SK-N-SH treated with all-trans-retinoic acid at 6 μM for 48 hours (cell line): Measurements from ENCODE around the gene SLC35E4.

Experiments
- ATAC-seq: fragments of 200-7000 bp; cut with Tn5 transposase; 3 replicates; pipeline ENCODE4 v1.9.1; 2020; ENCODE audit warnings: mild to moderate bottlenecking, moderate library complexity
- BACH2 ChIP-seq: fragments of 250-450 bp; sonication (Bioruptor Pico); IDR thresholded peaks from 2 replicates; pipeline ENCODE4 v1.9.0; 2021; ENCODE audit warnings: mild to moderate bottlenecking, borderline replicate concordance
- CSDC2 ChIP-seq: fragments of 250-450 bp; sonication (Bioruptor Pico); IDR thresholded peaks from 2 replicates; pipeline ENCODE4 v1.5.0; 2020; ENCODE audit warnings: mild to moderate bottlenecking, moderate library complexity
- ESRRG ChIP-seq: fragments of 250-450 bp; sonication (Bioruptor Pico); IDR thresholded peaks from 2 replicates; pipeline ENCODE4 v1.6.1; 2021; ENCODE audit warnings: mild to moderate bottlenecking
- GLIS3 ChIP-seq: fragments of 250-450 bp; sonication (Bioruptor Pico); IDR thresholded peaks from 2 replicates; pipeline ENCODE4 v1.5.0; 2020; ENCODE audit warnings: mild to moderate bottlenecking, moderate library complexity
- ISL1 ChIP-seq: fragments of 250-450 bp; sonication (Bioruptor Pico); IDR thresholded peaks from 2 replicates; pipeline ENCODE4 v2.1.2; 2022; ENCODE audit warnings: mild to moderate bottlenecking, moderate library complexity
- OSR1 ChIP-seq: fragments of 250-450 bp; sonication (Bioruptor Pico); IDR thresholded peaks from 2 replicates; pipeline ENCODE4 v1.8.0; 2022; ENCODE audit warnings: moderate library complexity, mild to moderate bottlenecking, inconsistent platforms
- PPARA ChIP-seq: fragments of 250-450 bp; sonication (Bioruptor Pico); IDR thresholded peaks from 2 replicates; pipeline ENCODE4 v1.5.0; 2020; ENCODE audit warnings: mild to moderate bottlenecking, borderline replicate concordance
- RARB ChIP-seq: fragments of 250-450 bp; sonication (Bioruptor Pico); IDR thresholded peaks from 2 replicates; pipeline ENCODE4 v1.8.0; 2021; ENCODE audit warnings: mild to moderate bottlenecking, moderate library complexity
- SNAI2 ChIP-seq: fragments of 250-450 bp; sonication (Bioruptor Pico); IDR thresholded peaks from 2 replicates; pipeline ENCODE4 v1.5.0; 2020; ENCODE audit warnings: mild to moderate bottlenecking, moderate library complexity
- TCF4 ChIP-seq: fragments of 250-450 bp; sonication (Bioruptor Pico); IDR thresholded peaks from 2 replicates; pipeline ENCODE4 v1.8.0; 2021; ENCODE audit warnings: mild to moderate bottlenecking, moderate library complexity, borderline replicate concordance
- TOX ChIP-seq: fragments of 250-450 bp; sonication (Bioruptor Pico); IDR thresholded peaks from 2 replicates; pipeline ENCODE4 v1.8.0; 2021; ENCODE audit warnings: mild to moderate bottlenecking, moderate library complexity, borderline replicate concordance
- ZC3H10 ChIP-seq: fragments of 250-450 bp; sonication (Bioruptor Pico); IDR thresholded peaks from 2 replicates; pipeline ENCODE4 v1.5.1; 2021; ENCODE audit warnings: mild to moderate bottlenecking, moderate library complexity
- ZFP3 ChIP-seq: fragments of 250-450 bp; sonication (Bioruptor Pico); IDR thresholded peaks from 2 replicates; pipeline ENCODE4 v1.5.0; 2020; ENCODE audit warnings: mild to moderate bottlenecking, moderate library complexity
- ZNF565 ChIP-seq: fragments of 450-650 bp; formaldehyde crosslinking; conservative IDR thresholded peaks from 2 replicates; pipeline ENCODE4 v1.5.0; 2020; ENCODE audit warnings: low read depth, mild to moderate bottlenecking, moderate library complexity
- ZNF70 ChIP-seq: fragments of 450-650 bp; formaldehyde crosslinking; IDR thresholded peaks from 2 replicates; pipeline ENCODE4 v1.5.0; 2020; ENCODE audit warnings: mild to moderate bottlenecking, moderate library complexity
- TF ChIP-seq, protein P1 (sequence below): fragments of 250-450 bp; sonication (Bioruptor Pico); IDR thresholded peaks from 2 replicates; pipeline ENCODE4 v1.5.0; 2020; ENCODE audit warnings: mild to moderate bottlenecking, moderate library complexity
- TF ChIP-seq, protein P2 (sequence below): fragments of 250-450 bp; sonication (Bioruptor Pico); IDR thresholded peaks from 2 replicates; pipeline ENCODE4 v1.5.1; 2020; ENCODE audit warnings: low read depth, mild to moderate bottlenecking, moderate library complexity
- TF ChIP-seq, protein P3 (sequence below): fragments of 250-450 bp; sonication (Bioruptor Pico); IDR thresholded peaks from 2 replicates; pipeline ENCODE4 v1.5.1; 2021; ENCODE audit warnings: mild to moderate bottlenecking, moderate library complexity
- TF ChIP-seq, protein P4 (sequence below): fragments of 250-450 bp; sonication (Bioruptor Pico); IDR thresholded peaks from 2 replicates; pipeline ENCODE4 v1.8.0; 2021; ENCODE audit warnings: low read depth, mild to moderate bottlenecking, moderate library complexity, borderline replicate concordance
- TF ChIP-seq, protein P5 (sequence below): fragments of 250-450 bp; sonication (Bioruptor Pico); IDR thresholded peaks from 2 replicates; pipeline ENCODE4 v1.8.0; 2020; ENCODE audit warnings: mild to moderate bottlenecking, moderate library complexity, borderline replicate concordance

The SLC35E4 gene

DNA sequence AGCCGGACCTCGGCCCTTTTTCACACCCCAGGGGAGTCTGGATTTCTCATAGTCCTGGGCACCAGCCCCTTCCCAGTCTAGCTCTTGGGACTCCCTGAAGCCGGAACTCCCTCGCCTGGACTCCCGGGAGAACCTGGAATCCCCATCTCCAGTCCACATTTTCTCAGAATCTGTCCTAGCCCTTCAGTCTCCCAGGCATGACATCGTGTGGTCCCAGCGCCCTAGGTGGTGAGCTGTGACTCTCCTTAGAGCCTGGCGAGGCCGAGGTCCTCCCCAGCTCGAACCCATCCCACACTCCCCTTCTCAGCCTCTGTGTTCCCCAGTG, 32.8 kb downstream of the SLC35E4 start (continued):
- TF ChIP-seq, protein P1, sequence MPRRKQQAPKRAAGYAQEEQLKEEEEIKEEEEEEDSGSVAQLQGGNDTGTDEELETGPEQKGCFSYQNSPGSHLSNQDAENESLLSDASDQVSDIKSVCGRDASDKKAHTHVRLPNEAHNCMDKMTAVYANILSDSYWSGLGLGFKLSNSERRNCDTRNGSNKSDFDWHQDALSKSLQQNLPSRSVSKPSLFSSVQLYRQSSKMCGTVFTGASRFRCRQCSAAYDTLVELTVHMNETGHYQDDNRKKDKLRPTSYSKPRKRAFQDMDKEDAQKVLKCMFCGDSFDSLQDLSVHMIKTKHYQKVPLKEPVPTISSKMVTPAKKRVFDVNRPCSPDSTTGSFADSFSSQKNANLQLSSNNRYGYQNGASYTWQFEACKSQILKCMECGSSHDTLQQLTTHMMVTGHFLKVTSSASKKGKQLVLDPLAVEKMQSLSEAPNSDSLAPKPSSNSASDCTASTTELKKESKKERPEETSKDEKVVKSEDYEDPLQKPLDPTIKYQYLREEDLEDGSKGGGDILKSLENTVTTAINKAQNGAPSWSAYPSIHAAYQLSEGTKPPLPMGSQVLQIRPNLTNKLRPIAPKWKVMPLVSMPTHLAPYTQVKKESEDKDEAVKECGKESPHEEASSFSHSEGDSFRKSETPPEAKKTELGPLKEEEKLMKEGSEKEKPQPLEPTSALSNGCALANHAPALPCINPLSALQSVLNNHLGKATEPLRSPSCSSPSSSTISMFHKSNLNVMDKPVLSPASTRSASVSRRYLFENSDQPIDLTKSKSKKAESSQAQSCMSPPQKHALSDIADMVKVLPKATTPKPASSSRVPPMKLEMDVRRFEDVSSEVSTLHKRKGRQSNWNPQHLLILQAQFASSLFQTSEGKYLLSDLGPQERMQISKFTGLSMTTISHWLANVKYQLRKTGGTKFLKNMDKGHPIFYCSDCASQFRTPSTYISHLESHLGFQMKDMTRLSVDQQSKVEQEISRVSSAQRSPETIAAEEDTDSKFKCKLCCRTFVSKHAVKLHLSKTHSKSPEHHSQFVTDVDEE = no peak
- TF ChIP-seq ZNF565 (CRISPR knock-in tag) (no peak), PPARA (CRISPR knock-in tag) (no peak), RARB (CRISPR knock-in tag) (no peak)
- TF ChIP-seq, protein P2, sequence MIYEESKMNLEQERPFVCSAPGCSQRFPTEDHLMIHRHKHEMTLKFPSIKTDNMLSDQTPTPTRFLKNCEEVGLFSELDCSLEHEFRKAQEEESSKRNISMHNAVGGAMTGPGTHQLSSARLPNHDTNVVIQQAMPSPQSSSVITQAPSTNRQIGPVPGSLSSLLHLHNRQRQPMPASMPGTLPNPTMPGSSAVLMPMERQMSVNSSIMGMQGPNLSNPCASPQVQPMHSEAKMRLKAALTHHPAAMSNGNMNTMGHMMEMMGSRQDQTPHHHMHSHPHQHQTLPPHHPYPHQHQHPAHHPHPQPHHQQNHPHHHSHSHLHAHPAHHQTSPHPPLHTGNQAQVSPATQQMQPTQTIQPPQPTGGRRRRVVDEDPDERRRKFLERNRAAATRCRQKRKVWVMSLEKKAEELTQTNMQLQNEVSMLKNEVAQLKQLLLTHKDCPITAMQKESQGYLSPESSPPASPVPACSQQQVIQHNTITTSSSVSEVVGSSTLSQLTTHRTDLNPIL (CRISPR knock-in tag) = no peak
- TF ChIP-seq, all 23 proteins: peak for 0

DNA sequence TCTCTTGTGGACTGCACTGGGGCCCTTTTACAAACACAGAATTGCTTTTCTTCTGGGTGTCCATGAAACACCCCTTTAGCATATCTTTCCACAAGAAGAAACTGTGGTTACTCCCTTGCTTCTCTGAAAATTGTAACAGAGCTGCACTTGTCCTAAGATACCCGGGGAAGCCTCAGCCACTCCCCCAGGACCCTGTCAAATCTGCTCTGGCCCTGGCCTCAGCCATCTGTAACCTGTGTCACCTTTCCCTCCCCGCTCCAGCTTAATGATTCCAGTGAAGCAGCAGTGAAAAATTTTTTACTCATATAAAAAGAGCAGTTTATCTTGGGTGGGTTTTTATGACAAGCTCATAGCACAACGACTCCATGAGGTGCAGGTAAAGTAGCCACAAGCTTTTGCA, 35.5 kb downstream of the SLC35E4 start:
- no peak for ATAC-seq
- no peak for TF ChIP-seq ZC3H10 (CRISPR knock-in tag)
- TF ChIP-seq, protein P3, sequence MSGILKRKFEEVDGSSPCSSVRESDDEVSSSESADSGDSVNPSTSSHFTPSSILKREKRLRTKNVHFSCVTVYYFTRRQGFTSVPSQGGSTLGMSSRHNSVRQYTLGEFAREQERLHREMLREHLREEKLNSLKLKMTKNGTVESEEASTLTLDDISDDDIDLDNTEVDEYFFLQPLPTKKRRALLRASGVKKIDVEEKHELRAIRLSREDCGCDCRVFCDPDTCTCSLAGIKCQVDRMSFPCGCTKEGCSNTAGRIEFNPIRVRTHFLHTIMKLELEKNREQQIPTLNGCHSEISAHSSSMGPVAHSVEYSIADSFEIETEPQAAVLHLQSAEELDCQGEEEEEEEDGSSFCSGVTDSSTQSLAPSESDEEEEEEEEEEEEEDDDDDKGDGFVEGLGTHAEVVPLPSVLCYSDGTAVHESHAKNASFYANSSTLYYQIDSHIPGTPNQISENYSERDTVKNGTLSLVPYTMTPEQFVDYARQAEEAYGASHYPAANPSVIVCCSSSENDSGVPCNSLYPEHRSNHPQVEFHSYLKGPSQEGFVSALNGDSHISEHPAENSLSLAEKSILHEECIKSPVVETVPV (CRISPR knock-in tag) = no peak
- TF ChIP-seq, protein P4, sequence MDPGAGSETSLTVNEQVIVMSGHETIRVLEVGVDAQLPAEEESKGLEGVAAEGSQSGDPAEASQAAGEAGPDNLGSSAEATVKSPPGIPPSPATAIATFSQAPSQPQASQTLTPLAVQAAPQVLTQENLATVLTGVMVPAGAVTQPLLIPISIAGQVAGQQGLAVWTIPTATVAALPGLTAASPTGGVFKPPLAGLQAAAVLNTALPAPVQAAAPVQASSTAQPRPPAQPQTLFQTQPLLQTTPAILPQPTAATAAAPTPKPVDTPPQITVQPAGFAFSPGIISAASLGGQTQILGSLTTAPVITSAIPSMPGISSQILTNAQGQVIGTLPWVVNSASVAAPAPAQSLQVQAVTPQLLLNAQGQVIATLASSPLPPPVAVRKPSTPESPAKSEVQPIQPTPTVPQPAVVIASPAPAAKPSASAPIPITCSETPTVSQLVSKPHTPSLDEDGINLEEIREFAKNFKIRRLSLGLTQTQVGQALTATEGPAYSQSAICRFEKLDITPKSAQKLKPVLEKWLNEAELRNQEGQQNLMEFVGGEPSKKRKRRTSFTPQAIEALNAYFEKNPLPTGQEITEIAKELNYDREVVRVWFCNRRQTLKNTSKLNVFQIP (CRISPR knock-in tag) = no peak
- TF ChIP-seq, protein P2 (CRISPR knock-in tag) = no peak
- TF ChIP-seq BACH2 (CRISPR knock-in tag) = no peak
- no peak for TF ChIP-seq ESRRG (CRISPR knock-in tag)
- no peak for TF ChIP-seq OSR1 (CRISPR knock-in tag)
- TF ChIP-seq ZFP3 = no peak
- no peak for TF ChIP-seq GLIS3 (CRISPR knock-in tag)
- no peak for TF ChIP-seq CSDC2
- no peak for TF ChIP-seq TCF4 (CRISPR knock-in tag)
- TF ChIP-seq RARB (CRISPR knock-in tag) = no peak
- no peak for TF ChIP-seq SNAI2
- no peak for TF ChIP-seq TOX (CRISPR knock-in tag)
- TF ChIP-seq PPARA (CRISPR knock-in tag) = no peak
- TF ChIP-seq ZNF565 (CRISPR knock-in tag) = no peak
- no peak for TF ChIP-seq ZNF70 (CRISPR knock-in tag)
- TF ChIP-seq ISL1 (CRISPR knock-in tag) = no peak
- TF ChIP-seq, protein P5, sequence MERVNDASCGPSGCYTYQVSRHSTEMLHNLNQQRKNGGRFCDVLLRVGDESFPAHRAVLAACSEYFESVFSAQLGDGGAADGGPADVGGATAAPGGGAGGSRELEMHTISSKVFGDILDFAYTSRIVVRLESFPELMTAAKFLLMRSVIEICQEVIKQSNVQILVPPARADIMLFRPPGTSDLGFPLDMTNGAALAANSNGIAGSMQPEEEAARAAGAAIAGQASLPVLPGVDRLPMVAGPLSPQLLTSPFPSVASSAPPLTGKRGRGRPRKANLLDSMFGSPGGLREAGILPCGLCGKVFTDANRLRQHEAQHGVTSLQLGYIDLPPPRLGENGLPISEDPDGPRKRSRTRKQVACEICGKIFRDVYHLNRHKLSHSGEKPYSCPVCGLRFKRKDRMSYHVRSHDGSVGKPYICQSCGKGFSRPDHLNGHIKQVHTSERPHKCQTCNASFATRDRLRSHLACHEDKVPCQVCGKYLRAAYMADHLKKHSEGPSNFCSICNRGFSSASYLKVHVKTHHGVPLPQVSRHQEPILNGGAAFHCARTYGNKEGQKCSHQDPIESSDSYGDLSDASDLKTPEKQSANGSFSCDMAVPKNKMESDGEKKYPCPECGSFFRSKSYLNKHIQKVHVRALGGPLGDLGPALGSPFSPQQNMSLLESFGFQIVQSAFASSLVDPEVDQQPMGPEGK = no peak

DNA sequence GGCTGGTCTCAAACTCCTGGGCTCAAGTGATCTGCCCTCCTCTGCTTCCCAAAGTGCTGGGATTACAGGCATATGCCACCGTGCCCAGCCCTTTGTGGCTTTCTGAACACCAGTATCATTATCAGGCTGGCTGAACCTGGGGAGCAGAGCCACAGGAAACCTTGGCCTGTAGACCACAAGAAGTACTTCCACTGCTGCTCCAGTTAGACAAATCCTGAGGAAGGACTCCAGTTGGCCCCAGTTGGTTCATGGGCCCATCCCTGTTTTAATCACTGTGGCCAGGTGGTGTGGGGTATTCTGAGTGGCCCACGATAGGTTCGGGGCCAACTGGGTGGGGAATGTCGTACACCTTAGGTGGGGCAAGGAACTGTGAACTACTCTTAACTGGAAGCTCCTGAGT, 37.6 kb downstream of the SLC35E4 start:
- no peak for ATAC-seq
- TF ChIP-seq ZFP3 (no peak), OSR1 (CRISPR knock-in tag) (no peak), ESRRG (CRISPR knock-in tag) (no peak)
- TF ChIP-seq, protein P5 = no peak
- TF ChIP-seq, protein P1 = no peak
